ENCODE results near the gene SYNGR3.
"Not testable (repeated sequence)": the region's sequence is repeated elsewhere in the genome, so short reads cannot be mapped to it uniquely, and the experiment has no call there.

The SYNGR3 gene

GRCh38 chr16:1989209-1990100, at the start of gene SYNGR3:
TSS of gene SYNGR3 (plus strand) at chr16:1989970. CDS start at chr16:1990103, 133 bp downstream.
- no peak for DNase-seq

GRCh38 chr16:1940273-1941161, 49.3 kb upstream of the SYNGR3 start:
- DNase-seq, result no peak

GRCh38 chr16:1941162-1942046, 48.4 kb upstream of the SYNGR3 start:
- DNase-seq, result no peak

GRCh38 chr16:1942047-1942809, 47.5 kb upstream of the SYNGR3 start:
- DNase-seq, result no peak

GRCh38 chr16:1942810-1943726, 46.7 kb upstream of the SYNGR3 start, which contains the start of gene MSRB1:
TSS of gene MSRB1 (minus strand) at chr16:1943199. CDS start at chr16:1943156, 43 bp downstream.
- DNase-seq, result peak; percentile 100

GRCh38 chr16:1944612-1945199, 45.1 kb upstream of the SYNGR3 start:
- no peak for DNase-seq

GRCh38 chr16:1945559-1946391, 44.0 kb upstream of the SYNGR3 start:
- no peak for DNase-seq

- no peak for DNase-seq
Measured at GRCh38 chr16:1946495-1947368, 43.0 kb upstream of the SYNGR3 start.

- no peak for DNase-seq
Measured at GRCh38 chr16:1947369-1947670, 42.5 kb upstream of the SYNGR3 start.

- DNase-seq, result no peak
Measured at GRCh38 chr16:1949507-1949906, 40.3 kb upstream of the SYNGR3 start.

GRCh38 chr16:1950047-1950446, 39.7 kb upstream of the SYNGR3 start:
- DNase-seq, result no peak

- no peak for DNase-seq
Measured at GRCh38 chr16:1950559-1950958, 39.2 kb upstream of the SYNGR3 start.

GRCh38 chr16:1953734-1954133, 36.0 kb upstream of the SYNGR3 start:
- DNase-seq, result no peak

GRCh38 chr16:1957434-1958142, 32.2 kb upstream of the SYNGR3 start:
- not testable (repeated sequence) for DNase-seq

- not testable (repeated sequence) for DNase-seq
Measured at GRCh38 chr16:1958143-1958491, 31.7 kb upstream of the SYNGR3 start.

- no peak for DNase-seq
Measured at GRCh38 chr16:1958715-1959268, 31.0 kb upstream of the SYNGR3 start.

GRCh38 chr16:1959269-1960039, 30.3 kb upstream of the SYNGR3 start, which contains the start of gene NDUFB10:
TSS of gene NDUFB10 (plus strand) at chr16:1959538. CDS start at chr16:1959625, 87 bp downstream.
- peak; percentile 85 for DNase-seq
